HG02885 (cell line): Measurements from ENCODE around the gene ASIC2.

Experiments
- ATAC-seq: cut with Tn5 transposase; IDR thresholded peaks from one replicate; pipeline ENCODE4 v1.9.1; 2021; ENCODE audit warnings: mild to moderate bottlenecking; ENCODE audit not compliant: unreplicated experiment, poor library complexity

The ASIC2 gene

GRCh38 chr17:33292981-33293867, at the start of gene ASIC2:
Gene ASIC2 (minus strand): TSS chr17:33293295.
- ATAC-seq, result no peak

- ATAC-seq, result no peak
Measured at GRCh38 chr17:33342025-33342424, 48.9 kb upstream of the ASIC2 start.

GRCh38 chr17:33338242-33338641, 45.1 kb upstream of the ASIC2 start:
- ATAC-seq, result no peak

- no peak for ATAC-seq
Measured at GRCh38 chr17:33335491-33336173, 42.5 kb upstream of the ASIC2 start.

- ATAC-seq, result no peak
Measured at GRCh38 chr17:33334703-33335102, 41.6 kb upstream of the ASIC2 start.

GRCh38 chr17:33330877-33331276, 37.8 kb upstream of the ASIC2 start:
- ATAC-seq, result no peak

GRCh38 chr17:33328129-33328528, 35.0 kb upstream of the ASIC2 start:
- ATAC-seq, result no peak

GRCh38 chr17:33324736-33325135, 31.6 kb upstream of the ASIC2 start:
- ATAC-seq, result no peak

- no peak for ATAC-seq
Measured at GRCh38 chr17:33322063-33322462, 29.0 kb upstream of the ASIC2 start.

GRCh38 chr17:33318241-33318640, 25.1 kb upstream of the ASIC2 start:
- ATAC-seq, result no peak

- ATAC-seq, result no peak
Measured at GRCh38 chr17:33316746-33317145, 23.7 kb upstream of the ASIC2 start.

- no peak for ATAC-seq
Measured at GRCh38 chr17:33310296-33310695, 17.2 kb upstream of the ASIC2 start.

GRCh38 chr17:33303254-33303653, 10.2 kb upstream of the ASIC2 start:
- ATAC-seq, result no peak

- ATAC-seq, result no peak
Measured at GRCh38 chr17:33302394-33302793, 9.3 kb upstream of the ASIC2 start.

GRCh38 chr17:33300241-33300640, 7.1 kb upstream of the ASIC2 start:
- no peak for ATAC-seq

- no peak for ATAC-seq
Measured at GRCh38 chr17:33299115-33299514, 6.0 kb upstream of the ASIC2 start.

- ATAC-seq, result no peak
Measured at GRCh38 chr17:33297643-33298042, 4.5 kb upstream of the ASIC2 start.

GRCh38 chr17:33294994-33295393, 1.9 kb upstream of the ASIC2 start:
- no peak for ATAC-seq

GRCh38 chr17:33292201-33292980, 704 bp downstream of the ASIC2 start:
- no peak for ATAC-seq

- ATAC-seq, result no peak
Measured at GRCh38 chr17:33291248-33292200, 1.6 kb downstream of the ASIC2 start.
